Erythroblast (primary cell): ENCODE measurements around the gene PPP2R1A.

Experiments
- GATA1 ChIP-seq: IDR thresholded peaks from 2 replicates; pipeline ENCODE4 v1.6.1; 2011; ENCODE audit warnings: low read depth, mild to moderate bottlenecking, control low read depth, low read length, moderate library complexity
- POLR2A ChIP-seq: IDR thresholded peaks from 2 replicates; pipeline ENCODE4 v1.6.1; 2011; ENCODE audit warnings: mild to moderate bottlenecking, low read length

- no peak for TF ChIP-seq POLR2A
- TF ChIP-seq GATA1: no peak
Measured at GRCh38 chr19:52172347-52172746, 17.5 kb upstream of the PPP2R1A start.
